Adipocyte (in vitro differentiated cells): ENCODE data around the gene CREB5.

Experiments
- DNase-seq: peaks from one replicate; pipeline ENCODE4 v3.0.0-alpha.2; 2015; ENCODE audit warnings: low read depth
- H3K27me3 ChIP-seq: replicated peaks from 2 replicates; pipeline ENCODE4 v1.7.0; 2013; ENCODE audit warnings: mild to moderate bottlenecking, low read length, moderate library complexity; ENCODE audit not compliant: control insufficient read depth, insufficient read depth
- H3K36me3 ChIP-seq: 2 replicates; pipeline ENCODE4 v1.7.0; 2013; ENCODE audit warnings: low read length, mild to moderate bottlenecking, moderate library complexity; ENCODE audit not compliant: control insufficient read depth, insufficient read depth, severe bottlenecking
- H3K4me1 ChIP-seq: 2 replicates; pipeline ENCODE4 v1.7.0; 2013; ENCODE audit warnings: mild to moderate bottlenecking, low read length, moderate library complexity; ENCODE audit not compliant: control insufficient read depth, insufficient read depth
- H3K4me3 ChIP-seq: 2 replicates; pipeline ENCODE4 v1.7.0; 2013; ENCODE audit warnings: mild to moderate bottlenecking, low read length, moderate library complexity
- H3K9ac ChIP-seq: 2 replicates; pipeline ENCODE4 v1.7.0; 2013; ENCODE audit warnings: mild to moderate bottlenecking, low read length, moderate library complexity
- H3K9me3 ChIP-seq: 2 replicates; pipeline ENCODE4 v1.7.0; 2013; ENCODE audit warnings: mild to moderate bottlenecking, low read length, moderate library complexity; ENCODE audit not compliant: control insufficient read depth

Gene CREB5

GRCh38 chr7:28629216-28629842, 217.0 kb downstream of the CREB5 start:
- Histone ChIP-seq H3K4me1 (peaks cover 51% of the 10 kb centered on the region), H3K4me3 (peak overlapping the region; percentile 9), H3K36me3 (no peaks in the 10 kb centered on the region), H3K27me3 (no peaks in the 10 kb centered on the region), H3K9ac (peak overlapping the region; percentile 4), H3K9me3 (no peaks in the 10 kb centered on the region)
- peak; percentile 68 for DNase-seq

GRCh38 chr7:28630350-28630749, 218.0 kb downstream of the CREB5 start:
- no peaks in the 10 kb centered on the region for H3K9me3 ChIP-seq
- H3K4me3 ChIP-seq: no peak overlapping the region
- no peaks in the 10 kb centered on the region for H3K27me3 ChIP-seq
- peaks cover 47% of the 10 kb centered on the region for H3K4me1 ChIP-seq
- H3K9ac ChIP-seq: no peak overlapping the region
- no peaks in the 10 kb centered on the region for H3K36me3 ChIP-seq
- DNase-seq: peak; percentile 89

GRCh38 chr7:28631995-28632394, 219.7 kb downstream of the CREB5 start:
- Histone ChIP-seq H3K4me1 (peaks cover 32% of the 10 kb centered on the region), H3K4me3 (no peak overlapping the region), H3K27me3 (no peaks in the 10 kb centered on the region), H3K9ac (no peak overlapping the region), H3K9me3 (no peaks in the 10 kb centered on the region), H3K36me3 (no peaks in the 10 kb centered on the region)
- DNase-seq: no peak

DNA sequence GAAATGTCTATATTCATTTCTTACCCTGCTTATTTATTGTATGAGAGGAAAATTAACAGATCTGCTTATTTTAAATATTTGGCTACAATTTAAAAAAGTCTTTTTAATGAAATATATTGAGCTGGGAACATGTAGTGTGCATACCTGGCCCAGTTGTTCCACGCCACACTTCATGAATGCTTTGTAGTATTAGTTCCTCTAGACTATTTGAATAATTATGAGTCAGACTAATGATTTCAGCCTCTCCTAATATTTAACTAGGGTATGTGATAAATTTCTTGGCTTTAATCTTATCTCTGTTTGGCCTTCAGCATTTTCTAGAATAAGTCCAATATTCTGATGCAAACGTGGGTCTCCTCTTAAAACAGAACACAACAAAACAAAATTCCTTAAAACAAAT, 226.6 kb downstream of the CREB5 start:
- Histone ChIP-seq H3K4me1 (peaks cover 18% of the 10 kb centered on the region), H3K9ac (no peak overlapping the region), H3K9me3 (no peaks in the 10 kb centered on the region), H3K36me3 (no peaks in the 10 kb centered on the region), H3K4me3 (no peak overlapping the region), H3K27me3 (no peaks in the 10 kb centered on the region)
- DNase-seq: no peak

GRCh38 chr7:28640001-28640400, 227.7 kb downstream of the CREB5 start:
- Histone ChIP-seq H3K36me3 (no peaks in the 10 kb centered on the region), H3K9me3 (no peaks in the 10 kb centered on the region), H3K4me3 (no peak overlapping the region), H3K27me3 (no peaks in the 10 kb centered on the region), H3K4me1 (peaks cover 18% of the 10 kb centered on the region), H3K9ac (no peak overlapping the region)
- no peak for DNase-seq

DNA sequence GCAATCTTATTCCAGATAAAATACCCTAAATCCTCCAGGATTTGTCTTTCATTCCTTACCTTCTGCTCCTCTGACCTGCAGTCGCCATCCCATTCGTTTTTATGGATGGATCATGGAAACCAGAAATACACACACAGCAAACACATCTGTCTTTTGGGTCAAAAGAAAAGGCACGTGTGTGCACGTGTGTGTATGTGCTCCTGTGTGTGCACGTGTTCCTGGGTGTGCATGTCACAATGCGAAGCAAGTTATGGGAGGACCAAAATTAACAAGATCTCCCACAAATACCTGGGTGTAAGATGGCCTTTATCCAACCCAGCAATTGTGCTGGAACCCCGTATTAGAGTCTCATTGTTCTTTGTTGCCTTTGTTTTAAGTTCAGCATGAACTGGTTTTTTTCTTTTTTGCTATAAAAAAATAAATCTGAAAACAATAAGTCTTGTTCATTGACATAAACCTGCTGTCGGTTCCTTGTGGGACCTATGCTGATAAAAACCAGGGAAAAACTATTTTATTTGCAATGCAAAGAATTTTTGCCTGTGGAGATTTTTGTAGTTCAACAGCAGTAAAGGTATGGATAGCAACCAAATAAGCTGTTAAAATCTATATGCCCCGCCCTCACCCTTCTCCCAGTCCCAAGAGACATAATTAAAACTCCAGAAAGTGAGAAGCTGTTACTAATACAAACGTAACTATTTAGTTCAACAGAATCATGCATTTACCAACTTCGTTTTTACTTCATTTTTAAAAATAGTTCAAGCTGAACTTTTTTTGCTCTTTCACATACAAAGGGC, 229.6 kb downstream of the CREB5 start:
- Histone ChIP-seq H3K36me3 (no peaks in the 10 kb centered on the region), H3K4me3 (peak overlapping the region; percentile 39), H3K27me3 (no peaks in the 10 kb centered on the region), H3K9me3 (no peaks in the 10 kb centered on the region), H3K4me1 (peaks cover 18% of the 10 kb centered on the region), H3K9ac (no peak overlapping the region)
- DNase-seq: no peak

DNA sequence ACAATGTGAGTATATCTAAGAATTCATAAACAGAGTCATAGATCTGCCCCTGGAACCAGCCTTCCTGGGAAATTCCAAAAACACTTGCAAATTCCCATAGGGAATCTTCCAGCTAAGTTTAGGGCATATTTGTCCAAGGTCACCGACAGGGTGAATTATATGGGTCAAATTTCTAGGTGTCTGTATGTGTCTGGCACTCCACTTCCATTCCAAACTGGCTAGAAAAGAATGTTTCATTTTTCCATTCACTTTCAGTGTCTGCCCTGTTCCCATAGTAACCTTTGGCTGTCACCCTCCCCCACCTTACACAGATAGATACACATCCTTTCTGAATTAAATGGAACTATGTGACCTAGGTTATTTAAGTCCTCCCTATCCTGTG, 230.9 kb downstream of the CREB5 start:
- H3K9ac ChIP-seq: no peak overlapping the region
- H3K4me3 ChIP-seq: peak overlapping the region; percentile 39
- H3K9me3 ChIP-seq: no peaks in the 10 kb centered on the region
- no peaks in the 10 kb centered on the region for H3K27me3 ChIP-seq
- peaks cover 18% of the 10 kb centered on the region for H3K4me1 ChIP-seq
- no peak for DNase-seq
- H3K36me3 ChIP-seq: no peaks in the 10 kb centered on the region

DNA sequence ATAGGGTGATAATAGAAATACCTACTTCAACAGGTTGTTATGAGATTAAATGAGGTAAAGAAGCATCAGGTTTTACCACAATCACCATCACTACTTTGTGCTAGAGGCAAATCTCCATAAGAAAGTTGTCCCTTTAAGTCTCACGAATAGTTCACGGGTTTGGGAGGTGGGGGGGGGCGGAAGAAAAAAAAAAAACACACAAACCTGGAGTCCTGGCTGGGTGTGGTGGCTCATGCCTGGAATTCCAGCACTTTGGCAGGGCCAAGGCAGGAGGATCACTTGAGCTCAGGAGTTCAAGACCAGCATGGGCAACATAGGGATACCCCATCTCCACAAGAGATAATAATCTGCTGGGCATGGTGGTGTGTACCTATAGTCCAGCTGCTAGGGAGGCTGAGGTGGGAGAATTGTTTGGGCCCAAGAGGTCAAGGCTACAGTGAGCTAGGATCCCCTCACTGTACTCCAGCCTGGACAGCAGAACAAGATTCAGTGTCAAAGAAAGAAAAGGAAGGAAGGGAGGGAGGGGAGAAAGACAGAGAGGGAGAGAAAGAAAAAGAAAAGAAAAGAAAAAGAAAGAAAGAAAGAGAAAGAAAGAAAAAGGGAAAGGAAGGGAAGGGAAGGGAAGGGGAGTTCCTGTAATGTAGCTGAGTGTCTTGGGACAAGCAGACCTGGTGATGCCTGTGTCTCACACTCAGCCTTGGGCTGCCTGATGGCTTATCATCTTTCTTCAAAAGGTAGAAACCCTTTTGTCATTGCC, 231.4 kb downstream of the CREB5 start:
- Histone ChIP-seq H3K27me3 (no peaks in the 10 kb centered on the region), H3K4me1 (peaks cover 18% of the 10 kb centered on the region), H3K9me3 (no peaks in the 10 kb centered on the region), H3K9ac (no peak overlapping the region), H3K4me3 (no peak overlapping the region), H3K36me3 (no peaks in the 10 kb centered on the region)
- DNase-seq: no peak

- Histone ChIP-seq H3K27me3 (no peaks in the 10 kb centered on the region), H3K4me3 (no peak overlapping the region), H3K4me1 (peaks cover 18% of the 10 kb centered on the region), H3K9ac (no peak overlapping the region), H3K36me3 (no peaks in the 10 kb centered on the region), H3K9me3 (no peaks in the 10 kb centered on the region)
- DNase-seq: no peak
Observed at GRCh38 chr7:28645866-28646265, 233.5 kb downstream of the CREB5 start.

- H3K36me3 ChIP-seq: no peaks in the 10 kb centered on the region
- DNase-seq: no peak
Observed at GRCh38 chr7:28646376-28647075, 234.2 kb downstream of the CREB5 start.

GRCh38 chr7:28647076-28647421, 234.7 kb downstream of the CREB5 start:
- no peak for DNase-seq
- Histone ChIP-seq H3K27me3 (no peaks in the 10 kb centered on the region), H3K9ac (no peak overlapping the region), H3K4me3 (no peak overlapping the region), H3K36me3 (no peaks in the 10 kb centered on the region), H3K4me1 (peaks cover 15% of the 10 kb centered on the region), H3K9me3 (no peaks in the 10 kb centered on the region)

More at GRCh38 chr7:28646376-28647075, 234.2 kb downstream of the CREB5 start:
- H3K9ac ChIP-seq: no peak overlapping the region
- no peaks in the 10 kb centered on the region for H3K27me3 ChIP-seq
- no peak overlapping the region for H3K4me3 ChIP-seq
- H3K4me1 ChIP-seq: peaks cover 18% of the 10 kb centered on the region
- no peaks in the 10 kb centered on the region for H3K9me3 ChIP-seq
